ENCODE results near the gene KIF23. TPM values are rescaled to one million over a fixed set of nuclear protein-coding genes. Genes with fewer than 3 reads are reported as not detected.
A peak's percentile ranks its signal among the peaks of the same experiment; 100 is the strongest.

The KIF23 gene
- total RNA-seq, 1 experiment from 2014 or later, result 68.6 TPM

DNA sequence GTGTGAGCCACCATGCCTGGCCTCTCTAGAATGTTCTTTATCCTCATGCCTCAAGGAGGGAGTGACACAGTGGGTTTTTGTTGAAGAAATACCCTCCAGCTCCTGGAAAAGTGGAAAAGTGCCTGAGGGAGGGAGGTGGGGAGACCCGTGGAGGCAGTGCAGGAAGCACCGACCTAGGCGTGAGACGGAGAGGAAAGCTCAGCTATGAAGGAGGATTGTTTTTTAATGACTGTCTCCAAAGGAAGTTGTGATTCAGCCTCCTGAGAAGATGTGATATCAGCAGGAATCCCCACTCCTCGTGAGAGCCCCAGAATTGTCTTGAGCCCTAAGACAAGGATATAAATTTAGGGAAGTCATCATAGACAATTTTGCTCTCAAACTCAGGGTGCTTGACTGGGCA, 60.1 kb downstream of the KIF23 start:
- Histone ChIP-seq H3K36me3 (replicated peaks; ENCODE audit: control insufficient read depth, insufficient read depth, low read length) (no peaks in the 10 kb centered on the region), H3K27me3 (ENCODE audit: control insufficient read depth, insufficient read depth, low read length) (no peaks in the 10 kb centered on the region), H3K4me3 (ENCODE audit: insufficient read depth, low read depth, low read length) (no peak overlapping the region)
- DNase-seq, result no peak

- no peak for DNase-seq
- no peaks in the 10 kb centered on the region for H3K27me3 ChIP-seq (ENCODE audit: control insufficient read depth, insufficient read depth, low read length)
- H3K4me3 ChIP-seq (ENCODE audit: insufficient read depth, low read depth, low read length), result no peak overlapping the region
- H3K36me3 ChIP-seq (replicated peaks; ENCODE audit: control insufficient read depth, insufficient read depth, low read length), result no peaks in the 10 kb centered on the region
Measured at GRCh38 chr15:69474846-69475455, 60.8 kb downstream of the KIF23 start.

- H3K27me3 ChIP-seq (ENCODE audit: control insufficient read depth, insufficient read depth, low read length), result no peaks in the 10 kb centered on the region
- DNase-seq, result peak; percentile 87
- no peaks in the 10 kb centered on the region for H3K36me3 ChIP-seq (replicated peaks; ENCODE audit: control insufficient read depth, insufficient read depth, low read length)
- no peak overlapping the region for H3K4me3 ChIP-seq (ENCODE audit: insufficient read depth, low read depth, low read length)
Measured at GRCh38 chr15:69475769-69476358, 61.7 kb downstream of the KIF23 start.

GRCh38 chr15:69476704-69477473, 62.7 kb downstream of the KIF23 start:
- H3K36me3 ChIP-seq (replicated peaks; ENCODE audit: control insufficient read depth, insufficient read depth, low read length), result no peaks in the 10 kb centered on the region
- DNase-seq, result no peak

DNA sequence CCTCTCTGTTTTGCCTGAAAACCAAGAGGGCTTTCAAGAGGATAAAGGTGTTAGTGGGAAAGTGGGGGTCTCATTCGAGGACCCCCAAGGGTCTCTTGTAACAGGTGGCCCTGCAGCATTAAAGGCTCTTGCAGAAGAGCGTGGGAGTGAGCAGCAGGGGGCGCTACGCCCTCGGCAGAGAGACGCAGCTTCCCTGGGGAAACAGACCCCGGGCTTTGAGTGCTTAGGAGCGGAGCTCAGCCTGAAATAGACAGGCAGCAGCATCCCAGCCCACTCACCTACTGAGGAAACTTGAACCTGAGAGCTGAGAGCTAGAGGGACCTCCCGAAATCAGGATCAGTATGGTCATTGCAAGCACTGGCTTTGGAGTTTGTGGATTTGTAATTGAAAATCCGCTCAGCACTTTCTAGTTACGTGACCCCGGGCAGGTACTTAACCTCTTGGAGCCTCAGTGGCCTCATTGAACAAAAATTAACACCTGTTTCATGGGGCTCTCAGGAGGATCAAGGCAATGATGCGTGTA, 64.2 kb downstream of the KIF23 start:
- Histone ChIP-seq H3K27me3 (ENCODE audit: control insufficient read depth, insufficient read depth, low read length) (no peaks in the 10 kb centered on the region), H3K36me3 (replicated peaks; ENCODE audit: control insufficient read depth, insufficient read depth, low read length) (no peaks in the 10 kb centered on the region), H3K4me3 (ENCODE audit: insufficient read depth, low read depth, low read length) (no peak overlapping the region)
- DNase-seq, result peak; percentile 87

More at GRCh38 chr15:69476704-69477473, 62.7 kb downstream of the KIF23 start:
- Histone ChIP-seq H3K4me3 (ENCODE audit: insufficient read depth, low read depth, low read length) (no peak overlapping the region), H3K27me3 (ENCODE audit: control insufficient read depth, insufficient read depth, low read length) (no peaks in the 10 kb centered on the region)

- no peaks in the 10 kb centered on the region for H3K36me3 ChIP-seq (replicated peaks; ENCODE audit: control insufficient read depth, insufficient read depth, low read length)
- no peak for DNase-seq
Measured at GRCh38 chr15:69479081-69479480, 64.9 kb downstream of the KIF23 start.

DNA sequence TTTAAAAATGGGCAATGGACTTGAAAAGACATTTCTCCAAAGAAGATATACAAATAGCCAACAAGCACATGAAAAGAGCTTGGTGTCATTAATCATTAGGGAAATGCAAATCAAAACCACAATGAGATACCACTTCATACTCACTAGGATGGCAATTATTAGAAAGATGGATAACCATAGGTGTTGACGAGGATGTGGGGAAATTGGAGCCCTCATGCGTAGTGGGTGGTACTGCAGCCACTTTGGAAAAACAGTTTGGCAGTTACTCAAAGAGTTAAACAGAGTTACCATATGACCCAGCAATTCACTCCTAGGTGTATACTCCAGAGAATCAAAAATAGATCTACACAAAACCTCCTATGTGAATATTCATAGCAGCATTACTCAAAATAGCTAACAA, 65.8 kb downstream of the KIF23 start:
- no peak for DNase-seq
- no peaks in the 10 kb centered on the region for H3K27me3 ChIP-seq (ENCODE audit: control insufficient read depth, insufficient read depth, low read length)
- no peaks in the 10 kb centered on the region for H3K36me3 ChIP-seq (replicated peaks; ENCODE audit: control insufficient read depth, insufficient read depth, low read length)
- no peak overlapping the region for H3K4me3 ChIP-seq (ENCODE audit: insufficient read depth, low read depth, low read length)

More at GRCh38 chr15:69479081-69479480, 64.9 kb downstream of the KIF23 start:
- no peaks in the 10 kb centered on the region for H3K27me3 ChIP-seq (ENCODE audit: control insufficient read depth, insufficient read depth, low read length)
- no peak overlapping the region for H3K4me3 ChIP-seq (ENCODE audit: insufficient read depth, low read depth, low read length)

GRCh38 chr15:69480932-69481331, 66.8 kb downstream of the KIF23 start:
- no peaks in the 10 kb centered on the region for H3K36me3 ChIP-seq (replicated peaks; ENCODE audit: control insufficient read depth, insufficient read depth, low read length)
- no peaks in the 10 kb centered on the region for H3K27me3 ChIP-seq (ENCODE audit: control insufficient read depth, insufficient read depth, low read length)
- H3K4me3 ChIP-seq (ENCODE audit: insufficient read depth, low read depth, low read length), result no peak overlapping the region
- DNase-seq, result no peak

DNA sequence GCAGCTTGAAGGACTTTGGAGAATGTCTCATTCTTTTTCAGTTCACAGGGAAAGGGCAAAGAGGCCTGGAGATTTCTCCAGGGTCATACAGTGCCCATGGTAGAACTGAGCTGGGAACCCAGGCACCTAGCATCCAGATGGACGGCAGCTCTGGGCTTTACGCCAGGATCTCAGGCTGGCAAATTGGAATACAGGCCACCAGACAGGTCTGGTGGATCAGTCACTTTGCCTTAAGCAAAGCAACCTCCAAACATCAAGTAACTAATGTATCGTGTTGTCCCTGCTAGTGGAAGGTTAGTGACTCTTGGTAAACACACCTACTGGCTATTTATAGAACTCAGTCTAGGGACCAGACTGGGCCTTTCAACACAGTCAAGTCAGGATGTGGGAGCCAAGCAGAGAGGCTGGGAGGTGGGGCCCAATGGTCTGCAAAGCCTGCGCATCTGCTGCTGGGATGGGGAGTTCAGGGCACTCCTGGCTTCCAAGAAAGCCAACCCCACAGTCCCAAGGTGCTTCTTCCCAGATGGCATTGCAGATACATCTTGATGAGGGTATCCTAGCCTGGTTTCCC, 68.6 kb downstream of the KIF23 start:
- no peaks in the 10 kb centered on the region for H3K36me3 ChIP-seq (replicated peaks; ENCODE audit: control insufficient read depth, insufficient read depth, low read length)
- DNase-seq, result no peak
- H3K4me3 ChIP-seq (ENCODE audit: insufficient read depth, low read depth, low read length), result no peak overlapping the region
- H3K27me3 ChIP-seq (ENCODE audit: control insufficient read depth, insufficient read depth, low read length), result no peaks in the 10 kb centered on the region

GRCh38 chr15:69484837-69485236, 70.7 kb downstream of the KIF23 start:
- no peak for DNase-seq
- Histone ChIP-seq H3K27me3 (ENCODE audit: control insufficient read depth, insufficient read depth, low read length) (no peaks in the 10 kb centered on the region), H3K36me3 (replicated peaks; ENCODE audit: control insufficient read depth, insufficient read depth, low read length) (no peaks in the 10 kb centered on the region), H3K4me3 (ENCODE audit: insufficient read depth, low read depth, low read length) (no peak overlapping the region)

- no peak overlapping the region for H3K4me3 ChIP-seq (ENCODE audit: insufficient read depth, low read depth, low read length)
- no peaks in the 10 kb centered on the region for H3K27me3 ChIP-seq (ENCODE audit: control insufficient read depth, insufficient read depth, low read length)
- H3K36me3 ChIP-seq (replicated peaks; ENCODE audit: control insufficient read depth, insufficient read depth, low read length), result no peaks in the 10 kb centered on the region
- no peak for DNase-seq
Measured at GRCh38 chr15:69486481-69487110, 72.4 kb downstream of the KIF23 start.

DNA sequence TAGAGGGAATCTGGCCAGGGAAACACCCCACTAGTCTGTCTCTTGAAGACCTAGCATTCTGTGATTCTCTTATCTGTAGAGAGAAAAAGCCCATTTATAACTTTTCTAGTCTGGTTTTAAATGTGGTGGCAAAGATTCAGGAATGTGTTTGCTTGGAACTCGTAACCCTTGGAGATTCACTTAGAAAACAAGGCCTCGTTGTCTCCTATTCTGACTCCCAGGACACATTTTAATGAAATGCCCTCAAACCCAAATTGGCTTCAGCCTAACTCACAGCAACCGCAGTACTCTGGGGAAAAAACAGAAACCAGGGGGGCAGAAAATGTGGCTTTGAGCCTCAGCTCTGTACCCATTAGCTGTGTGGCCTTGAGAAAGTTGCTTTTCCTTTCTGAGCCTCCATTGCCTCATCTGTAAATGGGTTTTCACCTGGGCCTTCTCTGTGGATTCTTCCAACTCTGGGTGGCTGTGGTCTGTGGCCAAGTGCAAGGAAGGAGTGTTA, 75.0 kb downstream of the KIF23 start:
- Histone ChIP-seq H3K4me3 (ENCODE audit: insufficient read depth, low read depth, low read length) (no peak overlapping the region), H3K36me3 (replicated peaks; ENCODE audit: control insufficient read depth, insufficient read depth, low read length) (no peaks in the 10 kb centered on the region), H3K27me3 (ENCODE audit: control insufficient read depth, insufficient read depth, low read length) (no peaks in the 10 kb centered on the region)
- DNase-seq, result no peak

DNA sequence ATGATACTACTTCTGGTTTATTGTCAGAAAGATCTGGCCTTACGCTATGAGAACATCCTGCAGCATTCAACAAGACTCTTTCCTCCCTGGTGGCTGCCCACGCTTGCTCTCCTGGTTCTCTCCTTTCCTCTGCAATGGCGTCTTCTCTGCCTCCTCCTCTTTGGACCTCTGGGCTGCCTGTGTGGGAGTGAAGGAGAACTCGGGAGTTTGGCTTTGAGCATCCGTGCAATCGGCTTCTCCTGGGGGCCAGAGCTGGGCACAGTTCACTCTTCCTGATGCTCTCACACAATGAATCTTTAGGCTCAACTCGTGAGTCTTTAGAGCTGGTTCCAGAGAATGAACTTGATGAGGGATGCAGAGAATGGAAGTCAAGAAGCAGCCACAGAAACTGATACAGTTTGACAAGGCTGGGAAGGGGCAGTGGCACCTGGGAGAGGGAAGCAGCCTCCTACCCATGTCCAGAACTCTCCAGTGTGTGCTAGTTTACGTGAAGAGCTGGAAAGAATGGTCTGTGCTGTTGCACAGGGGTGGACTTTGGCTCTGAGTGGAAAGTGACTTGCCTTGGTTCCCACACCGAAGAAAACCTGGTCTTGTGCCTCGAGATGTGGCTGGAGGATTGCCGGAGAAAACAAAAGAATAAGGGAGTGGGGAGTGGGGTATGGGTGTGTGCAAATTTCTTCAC, 76.3 kb downstream of the KIF23 start:
- Histone ChIP-seq H3K36me3 (replicated peaks; ENCODE audit: control insufficient read depth, insufficient read depth, low read length) (no peaks in the 10 kb centered on the region), H3K4me3 (ENCODE audit: insufficient read depth, low read depth, low read length) (no peak overlapping the region), H3K27me3 (ENCODE audit: control insufficient read depth, insufficient read depth, low read length) (no peaks in the 10 kb centered on the region)
- no peak for DNase-seq

- no peak for DNase-seq
- H3K27me3 ChIP-seq (ENCODE audit: control insufficient read depth, insufficient read depth, low read length), result no peaks in the 10 kb centered on the region
- no peak overlapping the region for H3K4me3 ChIP-seq (ENCODE audit: insufficient read depth, low read depth, low read length)
- H3K36me3 ChIP-seq (replicated peaks; ENCODE audit: control insufficient read depth, insufficient read depth, low read length), result no peaks in the 10 kb centered on the region
Measured at GRCh38 chr15:69491038-69491505, 76.9 kb downstream of the KIF23 start.

Measured in H7 (cell line).